Measurements from ENCODE around the gene SLC26A9. TPM values are rescaled to one million over a fixed set of nuclear protein-coding genes. Genes with fewer than 3 reads are reported as not detected.

Gene SLC26A9
- total and polyA plus RNA-seq, 2 donors (not counting 1 experiment from before 2014, with no cell fraction given): not detected

GRCh38 chr1:205945069-205945468, 1.8 kb upstream of the SLC26A9 start:
- Histone ChIP-seq H3K9ac (ENCODE audit: low read length) (no peak overlapping the region), H2AFZ (ENCODE audit: insufficient read depth, low read depth, low read length, poor library complexity, severe bottlenecking) (no peak overlapping the region), H3K9me3 (ENCODE audit: control extremely low read depth in 1 of 3, control insufficient read depth in 2 of 3, insufficient read depth in 1 of 3, low read length in 2 of 3) (no peaks in the 10 kb centered on the region), H3K4me2 (replicated peaks; ENCODE audit: low read depth, low read length, poor library complexity, severe bottlenecking) (no peak overlapping the region), H4K20me1 (ENCODE audit: control insufficient read depth, insufficient read depth, low read length, poor library complexity, severe bottlenecking) (no peaks in the 10 kb centered on the region), H3K36me3 (replicated peaks in 1 of 2; ENCODE audit: control extremely low read depth in 1 of 2, control insufficient read depth in 1 of 2, extremely low read depth in 1 of 2, insufficient read depth in 2 of 2, low read length in 1 of 2) (no peaks in the 10 kb centered on the region), H3K27me3 (replicated peaks in 1 of 4; ENCODE audit: control extremely low read depth in 1 of 4, control insufficient read depth in 3 of 4, insufficient read depth in 4 of 4, low read length in 3 of 4) (peaks cover 0 to 10% (median 0%) of the 10 kb centered on the region in 4 experiments), H3K4me3 (ENCODE audit: control extremely low read depth in 1 of 5, extremely low read depth in 1 of 5, insufficient read depth in 1 of 5, low read depth in 2 of 5, low read length in 4 of 5) (no peak overlapping the region), H3K4me1 (ENCODE audit: control insufficient read depth in 2 of 2, insufficient read depth in 2 of 2, low read length in 2 of 2) (no peaks in the 10 kb centered on the region), H3K79me2 (ENCODE audit: control insufficient read depth, insufficient read depth, low read length) (no peaks in the 10 kb centered on the region), H3K27ac (ENCODE audit: low read length in 2 of 2) (no peak overlapping the region)
- CTCF ChIA-PET: no interaction called here
- H3K27me3 Mint-ChIP-seq: peaks cover 40% of the 10 kb centered on the region
- intact Hi-C loops (cut with micrococcal nuclease): no loop called here
- no peak for DNase-seq
- no peak overlapping the region for H3K27ac Mint-ChIP-seq
- H3K9me3 Mint-ChIP-seq (ENCODE audit: insufficient read depth): no peaks in the 10 kb centered on the region
- TF ChIP-seq CTCF (IDR thresholded peaks at IDR 0.05) (no peak), EZH2 (IDR thresholded peaks at IDR 0.05; ENCODE audit: borderline replicate concordance, insufficient read depth, low read depth, low read length, poor library complexity, severe bottlenecking) (no peak)
- 96% methylated on average over 2 of the region's 3 CpGs for WGBS (ENCODE audit: insufficient coverage)
- no peaks in the 10 kb centered on the region for H3K4me1 Mint-ChIP-seq
- ATAC-seq (ENCODE audit: low read depth): no peak
- POLR2A ChIA-PET: no interaction called here
- H3K4me3 Mint-ChIP-seq: no peak overlapping the region

GRCh38 chr1:205944525-205944924, 1.3 kb upstream of the SLC26A9 start:
- no peak overlapping the region for H3K27ac ChIP-seq (ENCODE audit: low read length in 2 of 2)
- no peak overlapping the region for H3K27ac Mint-ChIP-seq
- POLR2A ChIA-PET: no interaction called here

More at GRCh38 chr1:205944525-205944924, 1.3 kb upstream of the SLC26A9 start:
- TF ChIP-seq CTCF (IDR thresholded peaks at IDR 0.05) (no peak), EZH2 (IDR thresholded peaks at IDR 0.05; ENCODE audit: borderline replicate concordance, insufficient read depth, low read depth, low read length, poor library complexity, severe bottlenecking) (no peak)
- no peak overlapping the region for H3K4me3 ChIP-seq (ENCODE audit: control extremely low read depth in 1 of 5, extremely low read depth in 1 of 5, insufficient read depth in 1 of 5, low read depth in 2 of 5, low read length in 4 of 5)
- no peak overlapping the region for H3K4me2 ChIP-seq (replicated peaks; ENCODE audit: low read depth, low read length, poor library complexity, severe bottlenecking)
- no peaks in the 10 kb centered on the region for H3K4me1 ChIP-seq (ENCODE audit: control insufficient read depth in 2 of 2, insufficient read depth in 2 of 2, low read length in 2 of 2)
- CTCF ChIA-PET: no interaction called here
- Mint-ChIP-seq H3K4me1 (no peaks in the 10 kb centered on the region), H3K9me3 (ENCODE audit: insufficient read depth) (no peaks in the 10 kb centered on the region), H3K4me3 (no peak overlapping the region), H3K27me3 (peaks cover 44% of the 10 kb centered on the region)
- no peaks in the 10 kb centered on the region for H3K79me2 ChIP-seq (ENCODE audit: control insufficient read depth, insufficient read depth, low read length)
- no peak overlapping the region for H3K9ac ChIP-seq (ENCODE audit: low read length)
- intact Hi-C loops (cut with micrococcal nuclease): no loop called here
- H3K9me3 ChIP-seq (ENCODE audit: control extremely low read depth in 1 of 3, control insufficient read depth in 2 of 3, insufficient read depth in 1 of 3, low read length in 2 of 3): no peaks in the 10 kb centered on the region
- 75% methylated on average over 1 of the region's 4 CpGs for WGBS (ENCODE audit: insufficient coverage)
- no peak overlapping the region for H2AFZ ChIP-seq (ENCODE audit: insufficient read depth, low read depth, low read length, poor library complexity, severe bottlenecking)
- no peaks in the 10 kb centered on the region for H4K20me1 ChIP-seq (ENCODE audit: control insufficient read depth, insufficient read depth, low read length, poor library complexity, severe bottlenecking)
- no peak for ATAC-seq (ENCODE audit: low read depth)
- H3K27me3 ChIP-seq (replicated peaks in 1 of 4; ENCODE audit: control extremely low read depth in 1 of 4, control insufficient read depth in 3 of 4, insufficient read depth in 4 of 4, low read length in 3 of 4): peaks cover 0 to 10% (median 0%) of the 10 kb centered on the region in 4 experiments
- DNase-seq: no peak
- H3K36me3 ChIP-seq (replicated peaks in 1 of 2; ENCODE audit: control extremely low read depth in 1 of 2, control insufficient read depth in 1 of 2, extremely low read depth in 1 of 2, insufficient read depth in 2 of 2, low read length in 1 of 2): no peaks in the 10 kb centered on the region
